ENCODE data around the gene IFNA6.

DNA sequence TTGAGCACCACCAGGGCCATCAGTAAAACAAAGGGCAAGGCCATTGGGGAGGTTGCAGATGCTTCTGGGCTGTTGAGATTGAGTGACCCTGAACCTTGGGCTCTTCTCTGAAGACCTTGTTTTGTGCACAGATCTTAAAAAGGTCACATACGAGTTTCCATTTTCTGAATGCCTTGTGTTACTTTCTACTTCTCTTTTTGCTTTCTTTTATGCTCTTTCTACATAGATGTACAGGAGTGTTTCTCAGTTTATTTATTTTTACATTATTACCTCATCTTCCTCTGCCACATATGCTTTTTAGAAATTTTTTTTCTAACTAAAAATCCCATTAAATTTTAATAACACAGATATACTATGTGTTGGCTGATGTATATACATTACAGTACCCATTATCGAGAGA, 45.5 kb downstream of the IFNA6 start, which contains the start of gene IFNA5:
- TF ChIP-seq POLR2A (IDR thresholded peaks at IDR 0.05; ENCODE audit: low read depth, low read length) (no peak), TAF1 (IDR thresholded peaks at IDR 0.05; ENCODE audit: borderline replicate concordance, low read depth, low read length) (no peak)
